Muscle of leg (tissue), 16 donors: Measurements from ENCODE around the gene GGT1. TPM values are rescaled to one million over a fixed set of nuclear protein-coding genes. Genes with fewer than 3 reads are reported as not detected.
"Not testable (repeated sequence)": the region's sequence is repeated elsewhere in the genome, so short reads cannot be mapped to it uniquely, and the experiment has no call there.

Experiments
- DNase-seq: peaks from one replicate; pipeline ENCODE4 v3.0.0; 2013
- H3K27ac ChIP-seq: one replicate; pipeline ENCODE4 v1.5.1; 2013; ENCODE audit warnings: mild to moderate bottlenecking, low read length, control low read depth
- H3K27me3 ChIP-seq: one replicate; pipeline ENCODE4 v1.6.1; 2013; ENCODE audit warnings: low read length; ENCODE audit not compliant: control insufficient read depth, insufficient read depth
- H3K36me3 ChIP-seq: one replicate; pipeline ENCODE4 v1.6.1; 2013; ENCODE audit warnings: low read length; ENCODE audit not compliant: control insufficient read depth, insufficient read depth
- H3K4me1 ChIP-seq: one replicate; pipeline ENCODE4 v1.6.1; 2013; ENCODE audit warnings: low read length; ENCODE audit not compliant: control insufficient read depth, insufficient read depth
- H3K4me3 ChIP-seq: one replicate; pipeline ENCODE4 v1.5.1; 2013; ENCODE audit warnings: low read length, control low read depth
- H3K9me3 ChIP-seq: replicated peaks from 2 replicates; pipeline ENCODE4 v1.6.1; 2013; ENCODE audit warnings: low read depth, low read length; ENCODE audit not compliant: control insufficient read depth
- WGBS: methylation state at CpG from one replicate; pipeline ENCODE4 v1.1.5; 2013; ENCODE audit warnings: missing lambda C conversion rate; ENCODE audit not compliant: insufficient coverage; 5-methylcytosine and 5-hydroxymethylcytosine counted together
- long read RNA-seq, 11 donors: transcript quantifications; one replicate each; lab custom pipeline, GENCODE V29; 2026
- polyA plus RNA-seq, 8 donors: library from polyadenylated mRNA; unstranded; fragments of 120-200 nt; gene quantifications; one replicate each; pipeline versions ENCODE4 v1.2.1 to v1.2.3, GENCODE V29; 2013; ENCODE audit warnings: inconsistent platforms in 1 of 8, low replicate concordance in 1 of 8; ENCODE audit not compliant: insufficient read length in 8 of 8, insufficient read depth in 1 of 8
- total RNA-seq: library from RNA; stranded (reverse); fragments of 120-200 nt; gene quantifications from one replicate; pipeline ENCODE4 v1.2.4, GENCODE V29; 2013

The GGT1 gene
- total RNA-seq (2.3 TPM), polyA plus RNA-seq (1 to 10 TPM; 2.4 to 7.8 (median 2.9) TPM)
- long read RNA-seq, donor 1 = 0 reads
- long read RNA-seq, donor 2 = 0 reads
- long read RNA-seq, donor 3 = 0 reads
- long read RNA-seq, donor 4 = 0 reads
- long read RNA-seq, donor 5 = 0 reads
- long read RNA-seq, donor 6 = 0 reads
- long read RNA-seq, donor 7 = 0 reads
- long read RNA-seq, donor 8 = 0 reads
- long read RNA-seq, donor 9 = 0 reads
- long read RNA-seq, donor 10 = 0 reads
- long read RNA-seq, donor 11 = 0 reads

DNA sequence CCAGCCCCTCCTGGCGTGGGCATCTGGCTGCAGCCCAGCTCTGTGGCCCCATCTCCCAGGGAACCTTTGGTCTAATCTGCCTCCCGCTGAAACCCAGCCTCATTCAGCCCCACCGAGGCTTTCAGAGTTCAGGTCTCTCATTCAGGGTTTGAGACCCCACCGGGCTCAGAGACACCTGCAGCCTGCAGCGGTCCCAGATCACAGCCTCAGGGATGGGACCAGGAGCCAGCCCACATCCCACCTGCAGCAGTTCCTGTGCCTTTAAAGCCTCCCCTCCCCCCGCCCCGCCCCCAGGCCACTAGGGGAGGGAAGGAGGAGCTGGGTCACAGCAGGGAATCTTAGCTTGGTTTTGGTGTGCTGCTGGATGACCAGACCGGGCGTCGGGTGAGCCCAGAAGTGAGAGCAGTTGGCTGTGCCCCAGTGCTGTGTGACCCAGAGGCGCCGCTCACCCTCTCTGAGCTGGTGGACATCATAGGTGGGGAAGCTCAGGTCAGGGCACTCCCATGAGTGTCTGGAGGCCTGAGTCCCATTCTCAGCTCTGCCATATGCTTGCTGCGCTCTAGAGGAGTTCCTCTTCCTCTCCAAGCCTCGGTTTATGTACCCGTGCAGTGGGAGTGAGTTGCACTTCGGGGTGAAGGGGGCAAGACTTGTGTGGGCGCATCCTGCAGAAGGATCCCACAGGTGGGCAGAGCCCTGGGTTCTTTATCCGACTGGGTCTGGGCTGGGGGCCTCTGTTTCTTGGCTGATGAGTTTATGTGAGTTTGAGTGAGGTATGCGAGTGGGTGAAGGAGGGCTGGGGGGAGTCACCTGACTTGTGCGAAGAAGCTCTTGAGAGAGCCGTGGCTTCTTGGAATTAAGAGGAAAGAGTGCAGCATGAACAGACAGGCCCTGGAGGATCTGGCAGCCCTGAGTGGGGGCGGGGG, at the start of gene GGT1:
Gene GGT1 (plus strand): TSS at position 347 of the 923 bp plus-strand sequence. CDS start 7,889 bp downstream, outside the sequence.
- 41% methylated on average over 6 of the region's 22 CpGs for WGBS
- H3K27ac ChIP-seq, H3K27me3 ChIP-seq, H3K4me1 ChIP-seq, H3K4me3 ChIP-seq, H3K9me3 ChIP-seq, DNase-seq, H3K36me3 ChIP-seq: not testable (repeated sequence)

GRCh38 chr22:24553597-24554312, 49.2 kb upstream of the GGT1 start:
- H3K27ac ChIP-seq = peak overlapping the region; percentile 88
- no peaks in the 10 kb centered on the region for H3K9me3 ChIP-seq
- H3K4me1 ChIP-seq = peaks cover 31% of the 10 kb centered on the region
- peak overlapping the region; percentile 73 for H3K4me3 ChIP-seq
- no peaks in the 10 kb centered on the region for H3K27me3 ChIP-seq
- WGBS = 0% methylated on average over 1 of the region's 12 CpGs
- peaks cover 46% of the 10 kb centered on the region for H3K36me3 ChIP-seq
- peak; percentile 35 for DNase-seq

DNA sequence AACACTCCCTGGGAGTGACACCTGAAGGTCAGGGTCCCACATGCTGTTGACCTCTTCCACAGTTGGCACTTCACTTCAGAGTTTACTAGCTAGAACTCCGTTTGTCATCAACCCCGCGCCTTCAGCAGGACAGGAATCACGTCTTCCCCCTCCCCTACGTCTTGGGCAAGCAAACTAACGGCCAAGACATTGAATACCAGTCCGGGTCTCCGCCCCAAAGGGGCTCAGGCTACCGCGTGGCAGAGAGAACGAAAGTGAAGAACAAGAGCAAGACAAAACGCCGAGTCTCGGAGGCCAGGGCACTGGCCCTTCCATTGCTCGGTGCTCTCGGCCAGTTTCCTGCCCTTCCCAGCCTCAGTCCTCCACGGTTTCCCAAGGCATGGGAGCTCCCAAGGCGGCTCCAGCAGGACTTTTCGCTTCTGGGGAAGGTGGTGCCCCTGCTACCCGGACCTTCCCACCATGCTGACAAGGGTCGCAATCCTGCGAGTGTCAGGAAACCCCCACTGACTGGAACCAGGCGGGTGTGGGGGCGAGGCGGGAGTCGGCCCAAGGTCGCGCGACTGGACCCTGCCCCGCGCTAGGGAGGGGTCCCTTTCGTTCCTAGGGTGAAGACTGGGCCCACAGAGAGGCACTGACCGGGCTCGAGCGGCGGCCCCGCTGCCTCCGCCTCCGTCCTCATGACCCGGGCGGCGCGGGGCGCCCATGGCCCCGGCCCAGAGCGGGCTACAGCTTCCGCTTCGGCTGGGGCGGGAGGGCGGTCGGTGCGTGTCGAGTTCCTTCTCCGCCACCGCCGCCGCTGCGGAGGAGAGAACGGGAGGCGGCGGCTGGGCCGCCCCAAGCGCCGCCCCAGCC, 48.5 kb upstream of the GGT1 start, which contains the start of gene GUCD1:
Gene GUCD1 (minus strand): TSS at position 826 of the 852 bp plus-strand sequence. CDS start 147 bp downstream, at position 679.
- under 1% methylated on average over 63 of the region's 64 CpGs for WGBS
- peak; percentile 52 for DNase-seq
- H3K4me1 ChIP-seq = peaks cover 36% of the 10 kb centered on the region

DNA sequence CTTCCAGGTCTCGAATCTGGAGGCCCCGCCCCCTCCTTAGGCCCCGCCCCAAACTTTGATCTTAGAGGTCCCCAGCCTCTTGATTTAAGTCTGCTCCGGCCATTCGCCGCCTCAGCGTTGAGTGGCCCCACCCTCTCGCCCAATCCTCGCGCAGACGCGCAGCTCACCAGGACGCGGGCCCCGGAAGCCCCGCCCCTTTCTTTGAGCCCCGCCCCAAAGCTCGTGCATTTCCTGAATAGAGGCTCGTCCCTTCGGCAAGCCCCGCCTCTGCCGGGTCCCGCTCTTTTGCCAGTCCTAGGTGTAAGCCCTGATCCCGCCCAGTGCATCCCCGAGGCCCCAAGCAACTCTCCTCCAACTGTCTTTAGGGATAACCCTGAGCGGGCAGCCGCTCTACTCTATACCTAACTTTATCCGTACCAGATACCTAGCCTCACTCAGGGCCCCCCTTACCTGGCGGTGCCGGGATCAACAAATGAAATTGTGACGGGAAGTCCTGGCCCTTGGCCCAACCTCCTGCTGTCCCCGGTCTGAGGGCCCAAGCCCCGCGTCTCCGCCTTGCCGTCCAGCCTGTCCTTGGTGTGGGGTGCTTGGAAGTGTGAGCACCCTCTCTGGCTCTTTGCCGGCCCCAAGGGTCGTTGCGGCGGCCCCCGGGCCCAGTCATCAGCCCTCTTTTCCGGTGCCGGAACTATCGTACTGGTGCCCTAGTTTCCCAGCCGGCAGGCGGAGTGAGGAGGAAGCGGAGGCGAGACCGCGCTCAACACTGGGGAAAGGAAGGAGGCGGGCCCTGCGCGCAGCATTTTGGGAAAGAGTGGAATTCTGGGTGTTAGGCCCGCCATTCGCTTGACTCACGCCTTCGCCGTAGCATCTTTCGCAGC, 47.6 kb upstream of the GGT1 start, which contains the start of gene SNRPD3:
Gene SNRPD3 (plus strand): TSS at position 835 of the 875 bp plus-strand sequence. CDS start 1,676 bp downstream, outside the sequence.
- Histone ChIP-seq H3K27ac (peak within 1 kb of the TSS; percentile 100), H3K4me3 (peak within 1 kb of the TSS; percentile 98), H3K36me3 (peaks cover 45% of the 10 kb centered on the region), H3K27me3 (no peaks in the 10 kb centered on the region), H3K4me1 (peaks cover 37% of the 10 kb centered on the region), H3K9me3 (no peaks in the 10 kb centered on the region)
- WGBS = 1% methylated on average over 44 of the region's 59 CpGs
- peak; percentile 100 for DNase-seq

More for the DNA sequence above, 48.5 kb upstream of the GGT1 start, which contains the start of gene GUCD1:
- no peaks in the 10 kb centered on the region for H3K9me3 ChIP-seq
- peak within 1 kb of the TSS; percentile 98 for H3K4me3 ChIP-seq
- no peaks in the 10 kb centered on the region for H3K27me3 ChIP-seq
- peaks cover 48% of the 10 kb centered on the region for H3K36me3 ChIP-seq
- H3K27ac ChIP-seq = peak within 1 kb of the TSS; percentile 100

GRCh38 chr22:24559471-24559870, 43.5 kb upstream of the GGT1 start:
- H3K4me3 ChIP-seq = no peak overlapping the region
- no peaks in the 10 kb centered on the region for H3K27me3 ChIP-seq
- no peaks in the 10 kb centered on the region for H3K9me3 ChIP-seq
- no peak overlapping the region for H3K27ac ChIP-seq
- WGBS = 65% methylated on average over 4 of the region's 4 CpGs
- peaks cover 24% of the 10 kb centered on the region for H3K4me1 ChIP-seq
- no peak for DNase-seq
- H3K36me3 ChIP-seq = peaks cover 43% of the 10 kb centered on the region

DNA sequence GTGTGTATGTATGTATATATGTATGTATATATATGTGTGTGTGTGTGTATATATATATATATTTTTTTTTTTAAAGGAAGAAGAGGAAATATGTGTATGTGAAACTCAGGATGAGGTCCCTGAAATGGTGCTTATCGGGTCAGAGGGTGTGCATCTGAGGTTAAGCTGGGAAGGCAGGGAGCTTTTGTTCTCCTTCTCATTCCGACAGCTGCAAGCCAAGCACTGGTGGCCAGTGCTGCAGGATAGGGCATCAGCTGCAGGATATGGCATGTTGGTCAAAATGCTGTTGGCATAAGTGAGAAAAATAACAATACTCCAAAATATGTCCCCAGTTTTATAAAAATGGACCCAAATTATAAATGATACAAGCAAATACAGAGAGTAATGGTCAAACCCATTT, 39.7 kb upstream of the GGT1 start:
- Histone ChIP-seq H3K27me3 (no peaks in the 10 kb centered on the region), H3K9me3 (no peaks in the 10 kb centered on the region), H3K4me1 (peaks cover 14% of the 10 kb centered on the region), H3K36me3 (peaks cover 53% of the 10 kb centered on the region), H3K27ac (no peak overlapping the region), H3K4me3 (no peak overlapping the region)
- DNase-seq = no peak
- WGBS = 83% methylated on average over 1 of the region's 2 CpGs

DNA sequence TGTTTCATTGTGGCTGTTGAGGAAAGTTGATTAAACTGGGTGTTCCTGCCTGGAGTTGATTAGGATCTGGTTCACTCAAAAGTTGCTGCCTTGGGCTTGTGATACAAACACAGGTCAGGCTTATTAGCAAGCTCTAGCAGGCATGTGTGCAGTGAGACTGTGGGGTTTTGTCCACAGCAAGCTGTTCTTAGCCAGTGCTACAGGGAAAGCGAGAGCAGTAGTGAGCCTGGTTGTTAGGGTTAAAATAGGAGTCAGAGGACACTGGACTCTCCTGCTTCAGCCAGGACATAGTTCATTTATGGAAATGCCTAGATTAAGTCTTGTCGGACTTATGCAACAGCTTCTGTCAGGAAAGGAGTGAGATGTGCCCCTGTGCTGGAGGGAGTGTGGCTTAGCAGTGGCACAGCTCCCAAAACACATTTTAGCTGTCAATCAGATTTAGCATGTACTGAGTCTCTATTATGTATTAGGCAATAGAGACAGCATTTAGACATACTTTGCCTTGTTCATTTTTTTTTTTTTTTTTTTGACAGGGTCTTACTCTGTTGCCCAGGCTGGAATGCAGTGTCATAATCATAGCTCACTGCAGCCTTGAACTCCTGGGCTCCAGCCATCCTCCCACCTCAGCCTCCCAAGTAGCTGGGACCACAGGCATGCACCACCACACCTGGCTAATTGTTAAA, 38.5 kb upstream of the GGT1 start:
- Histone ChIP-seq H3K27ac (no peak overlapping the region), H3K36me3 (peaks cover 50% of the 10 kb centered on the region), H3K27me3 (no peaks in the 10 kb centered on the region), H3K4me3 (no peak overlapping the region), H3K4me1 (peaks cover 8% of the 10 kb centered on the region), H3K9me3 (no peaks in the 10 kb centered on the region)
- no peak for DNase-seq
- WGBS = 36% methylated on average over 2 of the region's 2 CpGs

DNA sequence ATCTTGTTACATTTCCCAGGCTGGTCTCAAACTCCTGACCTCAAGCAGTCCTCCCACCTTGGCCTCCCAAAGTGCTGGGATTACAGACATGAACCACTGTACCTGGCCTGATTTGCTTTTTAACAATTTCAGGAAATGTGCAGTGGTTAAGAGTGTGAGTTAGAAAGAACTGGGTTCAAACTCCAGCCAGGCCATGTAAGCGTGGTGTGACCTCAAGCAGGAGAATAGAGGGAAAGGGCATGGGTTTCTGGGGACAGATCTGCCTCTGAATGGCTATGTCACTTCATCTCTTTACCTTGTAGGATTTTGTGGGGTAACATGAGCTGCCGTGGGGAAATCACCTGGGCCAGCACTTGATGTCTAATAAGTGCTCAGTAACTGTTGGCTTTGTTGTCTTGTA, 37.9 kb upstream of the GGT1 start:
- Histone ChIP-seq H3K27ac (no peak overlapping the region), H3K27me3 (no peaks in the 10 kb centered on the region), H3K9me3 (no peaks in the 10 kb centered on the region), H3K4me1 (peaks cover 6% of the 10 kb centered on the region), H3K4me3 (no peak overlapping the region), H3K36me3 (peaks cover 53% of the 10 kb centered on the region)
- 100% methylated on average over 2 of the region's 2 CpGs for WGBS
- no peak for DNase-seq
